Karpas-422 (cell line): ENCODE data around the gene VWCE. TPM values are rescaled to one million over a fixed set of nuclear protein-coding genes. Genes with fewer than 3 reads are reported as not detected.
"Not testable (repeated sequence)": the region's sequence is repeated elsewhere in the genome, so short reads cannot be mapped to it uniquely, and the experiment has no call there.

Experiments
- DNase-seq: peaks from one replicate; pipeline ENCODE4 v3.0.0-alpha.2; 2015
- H2AFZ ChIP-seq: fragments of 200-600 bp; sonication (generic); 2 replicates; pipeline ENCODE4 v1.6.1; 2014; ENCODE audit warnings: antibody characterized with exemption, low read length, mixed read lengths
- H3K27ac ChIP-seq: fragments of 200-600 bp; sonication (generic); 2 replicates; pipeline ENCODE4 v1.5.1; 2014; ENCODE audit warnings: mild to moderate bottlenecking, low read length, moderate library complexity
- H3K27me3 ChIP-seq: fragments of 200-600 bp; sonication (generic); 2 replicates; pipeline ENCODE4 v1.6.1; 2014; ENCODE audit warnings: low read length, mixed read lengths
- H3K36me3 ChIP-seq: fragments of 200-600 bp; sonication (generic); 2 replicates; pipeline ENCODE4 v1.6.1; 2014; ENCODE audit warnings: low read length, mixed read lengths; ENCODE audit not compliant: insufficient read depth
- H3K4me1 ChIP-seq: fragments of 200-600 bp; sonication (generic); 2 replicates; pipeline ENCODE4 v1.6.1; 2014; ENCODE audit warnings: mild to moderate bottlenecking, low read length, mixed read lengths
- H3K4me2 ChIP-seq: fragments of 200-600 bp; sonication (generic); 2 replicates; pipeline ENCODE4 v1.6.1; 2014; ENCODE audit warnings: low read length, low read depth, mild to moderate bottlenecking; ENCODE audit not compliant: poor library complexity, severe bottlenecking
- H3K4me3 ChIP-seq: fragments of 200-600 bp; sonication (generic); 2 replicates; pipeline ENCODE4 v1.5.1; 2014; ENCODE audit warnings: mild to moderate bottlenecking, antibody characterized with exemption, low read length, mixed read lengths
- H3K79me2 ChIP-seq: fragments of 200-600 bp; sonication (generic); 2 replicates; pipeline ENCODE4 v1.6.1; 2014; ENCODE audit warnings: mild to moderate bottlenecking, low read length, mixed read lengths
- H3K9ac ChIP-seq: fragments of 200-600 bp; sonication (generic); 2 replicates; pipeline ENCODE4 v1.6.0; 2014; ENCODE audit warnings: low read length
- H3K9me2 ChIP-seq: fragments of 200-600 bp; sonication (generic), shearing (Covaris generic); replicated peaks from 2 replicates; pipeline ENCODE4 v1.6.0; 2014; ENCODE audit warnings: mild to moderate bottlenecking, low read length, moderate library complexity; ENCODE audit not compliant: insufficient read depth
- H3K9me3 ChIP-seq: fragments of 300-700, 200-600 bp; sonication (generic); 2 replicates; pipeline ENCODE4 v1.6.1; 2014; ENCODE audit warnings: low read length, mixed read lengths
- H4K20me1 ChIP-seq: fragments of 200-600 bp; sonication (generic); 2 replicates; pipeline ENCODE4 v1.6.1; 2014; ENCODE audit warnings: mild to moderate bottlenecking, antibody characterized with exemption, low read length, low read depth; ENCODE audit not compliant: insufficient read depth
- total RNA-seq: library from RNA; depleted of rRNA; stranded (reverse); fragments of >200 nt; shearing (Covaris generic); gene quantifications from 2 replicates; pipeline ENCODE4 v1.2.3, GENCODE V29; 2014; ENCODE audit warnings: low replicate concordance

The VWCE gene
- total RNA-seq, 1 experiment from 2014 or later = 0.07 TPM

GRCh38 chr11:61248071-61248470 lies 47.0 kb downstream of the VWCE start:
- H3K27ac ChIP-seq, H3K9me3 ChIP-seq, H3K79me2 ChIP-seq, H3K9ac ChIP-seq, H3K4me1 ChIP-seq, H3K4me3 ChIP-seq, H3K4me2 ChIP-seq, H3K27me3 ChIP-seq, H4K20me1 ChIP-seq, H2AFZ ChIP-seq, DNase-seq, H3K9me2 ChIP-seq, H3K36me3 ChIP-seq: not testable (repeated sequence)

GRCh38 chr11:61245284-61245964 lies 49.7 kb downstream of the VWCE start:
- H4K20me1 ChIP-seq, H3K4me3 ChIP-seq, H3K4me1 ChIP-seq, H3K27me3 ChIP-seq, H3K9me3 ChIP-seq, H3K9ac ChIP-seq, H2AFZ ChIP-seq, H3K27ac ChIP-seq, H3K9me2 ChIP-seq, H3K79me2 ChIP-seq, H3K36me3 ChIP-seq, H3K4me2 ChIP-seq, DNase-seq: not testable (repeated sequence)

- not testable (repeated sequence) for H3K27ac ChIP-seq, DNase-seq, H3K36me3 ChIP-seq, H3K4me1 ChIP-seq, H4K20me1 ChIP-seq, H2AFZ ChIP-seq, H3K9me2 ChIP-seq, H3K4me3 ChIP-seq, H3K9ac ChIP-seq, H3K79me2 ChIP-seq, H3K27me3 ChIP-seq, H3K9me3 ChIP-seq, H3K4me2 ChIP-seq
These were observed 53.6 kb downstream of the VWCE start for GRCh38 chr11:61241526-61241925.

GRCh38 chr11:61240875-61241274 lies 54.2 kb downstream of the VWCE start, which contains the start of gene PGA5:
Gene PGA5 (plus strand): TSS chr11:61241175. CDS start chr11:61241227, 52 bp downstream.
- H3K9me2 ChIP-seq, H3K4me3 ChIP-seq, H3K4me1 ChIP-seq, H3K9ac ChIP-seq, DNase-seq, H3K79me2 ChIP-seq, H3K27me3 ChIP-seq, H3K9me3 ChIP-seq, H3K27ac ChIP-seq, H2AFZ ChIP-seq, H3K36me3 ChIP-seq, H4K20me1 ChIP-seq, H3K4me2 ChIP-seq: not testable (repeated sequence)

- not testable (repeated sequence) for DNase-seq, H3K4me1 ChIP-seq, H3K36me3 ChIP-seq, H3K27ac ChIP-seq, H2AFZ ChIP-seq, H3K27me3 ChIP-seq, H3K4me2 ChIP-seq, H3K9me3 ChIP-seq, H3K79me2 ChIP-seq, H3K9me2 ChIP-seq, H3K9ac ChIP-seq, H3K4me3 ChIP-seq, H4K20me1 ChIP-seq
These were observed 54.8 kb downstream of the VWCE start for GRCh38 chr11:61240288-61240687.

- not testable (repeated sequence) for H3K27me3 ChIP-seq, H3K9ac ChIP-seq, H3K9me2 ChIP-seq, H3K9me3 ChIP-seq, H3K27ac ChIP-seq, H3K36me3 ChIP-seq, H2AFZ ChIP-seq, H3K4me2 ChIP-seq, H3K79me2 ChIP-seq, H3K4me1 ChIP-seq, H4K20me1 ChIP-seq, DNase-seq, H3K4me3 ChIP-seq
These were observed 58.0 kb downstream of the VWCE start for GRCh38 chr11:61237130-61237529.

GRCh38 chr11:61232548-61233145 lies 62.5 kb downstream of the VWCE start:
- not testable (repeated sequence) for H3K27ac ChIP-seq, H3K4me3 ChIP-seq, H3K4me1 ChIP-seq, H4K20me1 ChIP-seq, DNase-seq, H3K9me2 ChIP-seq, H3K79me2 ChIP-seq, H3K36me3 ChIP-seq, H3K9me3 ChIP-seq, H3K4me2 ChIP-seq, H3K9ac ChIP-seq, H2AFZ ChIP-seq, H3K27me3 ChIP-seq

GRCh38 chr11:61231585-61231984 lies 63.5 kb downstream of the VWCE start:
- not testable (repeated sequence) for H3K36me3 ChIP-seq, H3K27ac ChIP-seq, H3K4me2 ChIP-seq, H3K79me2 ChIP-seq, H3K9me2 ChIP-seq, H3K9me3 ChIP-seq, DNase-seq, H2AFZ ChIP-seq, H4K20me1 ChIP-seq, H3K9ac ChIP-seq, H3K4me3 ChIP-seq, H3K4me1 ChIP-seq, H3K27me3 ChIP-seq
